Liver (tissue), 9 donors: ENCODE results near the gene LAMA5. TPM values are rescaled to one million over a fixed set of nuclear protein-coding genes. Genes with fewer than 3 reads are reported as not detected.

Experiments
- DNase-seq: peaks from one replicate; pipeline ENCODE4 v3.0.0-alpha.2; 2017; ENCODE audit warnings: low spot score
- H3K27ac ChIP-seq, 2 donors: one replicate each; pipeline ENCODE4 v1.7.0; 2013; ENCODE audit warnings: inconsistent platforms in 2 of 2, low read length in 2 of 2, control low read depth in 1 of 2, low read depth in 1 of 2, mild to moderate bottlenecking in 1 of 2
- H3K27me3 ChIP-seq, 4 donors: one replicate each; pipeline versions ENCODE4 v1.6.1 to v1.7.0; 2013; ENCODE audit warnings: low read length in 3 of 4, inconsistent platforms in 1 of 4, mild to moderate bottlenecking in 1 of 4, moderate library complexity in 1 of 4; ENCODE audit not compliant: control insufficient read depth in 4 of 4, insufficient read depth in 4 of 4
- H3K36me3 ChIP-seq, 4 donors: one replicate each; pipeline versions ENCODE4 v1.6.1 to v1.7.0; 2013; ENCODE audit warnings: low read length in 3 of 4, mild to moderate bottlenecking in 3 of 4, low read depth in 1 of 4, moderate library complexity in 1 of 4; ENCODE audit not compliant: control insufficient read depth in 4 of 4, insufficient read depth in 3 of 4
- H3K4me1 ChIP-seq, 4 donors: one replicate each; pipeline versions ENCODE4 v1.6.1 to v1.7.0; 2013; ENCODE audit warnings: low read length in 3 of 4, mild to moderate bottlenecking in 3 of 4, moderate library complexity in 1 of 4; ENCODE audit not compliant: control insufficient read depth in 4 of 4, insufficient read depth in 4 of 4
- H3K4me3 ChIP-seq, 3 donors: one replicate each; pipeline versions ENCODE4 v1.6.1 to v1.7.0; 2013; ENCODE audit warnings: low read length in 3 of 3, control low read depth in 1 of 3, low read depth in 1 of 3, mild to moderate bottlenecking in 1 of 3
- H3K9ac ChIP-seq, 2 donors: one replicate each; pipeline ENCODE4 v1.7.0; 2013; ENCODE audit warnings: low read length in 2 of 2, mild to moderate bottlenecking in 2 of 2, moderate library complexity in 2 of 2, control low read depth in 1 of 2, low read depth in 1 of 2
- H3K9me3 ChIP-seq, 4 donors: one replicate each; pipeline versions ENCODE4 v1.6.1 to v1.7.0; 2013; ENCODE audit warnings: low read length in 3 of 4; ENCODE audit not compliant: control insufficient read depth in 4 of 4
- ATF3 ChIP-seq: IDR thresholded peaks from 2 replicates; pipeline ENCODE4 v1.6.1; 2016; ENCODE audit warnings: antibody characterized with exemption
- CTCF ChIP-seq: fragments of 150-350 bp; IDR thresholded peaks from 2 replicates; pipeline ENCODE4 v1.5.1; 2017; ENCODE audit warnings: improper control_type of control experiment, low read depth, low read length; ENCODE audit not compliant: missing input control
- EGR1 ChIP-seq, 2 donors: IDR thresholded peaks; 2 replicates each; pipeline ENCODE4 v1.6.1; 2016 to 2018; ENCODE audit warnings: antibody characterized with exemption in 2 of 2, low read depth in 2 of 2
- FOXA1 ChIP-seq: IDR thresholded peaks from 2 replicates; pipeline ENCODE4 v1.6.1; 2016; ENCODE audit warnings: antibody characterized with exemption
- GABPA ChIP-seq, 2 donors: IDR thresholded peaks in 1 of 2; conservative IDR thresholded peaks in 1 of 2; 2 replicates each; pipeline ENCODE4 v1.6.1; 2016; ENCODE audit warnings: antibody characterized with exemption in 2 of 2, mild to moderate bottlenecking in 1 of 2, moderate library complexity in 1 of 2
- HNF4A ChIP-seq, 2 donors: conservative IDR thresholded peaks; 2 replicates each; pipeline ENCODE4 v1.6.1; 2016; ENCODE audit warnings: antibody characterized with exemption in 2 of 2, mild to moderate bottlenecking in 2 of 2
- HNF4G ChIP-seq: IDR thresholded peaks from 2 replicates; pipeline ENCODE4 v1.6.1; 2016; ENCODE audit warnings: antibody characterized with exemption
- JUND ChIP-seq, 2 donors: IDR thresholded peaks; 2 replicates each; pipeline ENCODE4 v1.6.1; 2016; ENCODE audit warnings: antibody characterized with exemption in 2 of 2
- MAX ChIP-seq: IDR thresholded peaks from 2 replicates; pipeline ENCODE4 v1.6.1; 2016; ENCODE audit warnings: antibody characterized with exemption
- NR2F2 ChIP-seq: IDR thresholded peaks from 2 replicates; pipeline ENCODE4 v1.6.1; 2016; ENCODE audit warnings: antibody characterized with exemption
- RAD21 ChIP-seq, 2 donors: IDR thresholded peaks; 2 replicates each; pipeline ENCODE4 v1.6.1; 2016; ENCODE audit warnings: antibody characterized with exemption in 2 of 2, mild to moderate bottlenecking in 2 of 2
- RXRA ChIP-seq, 2 donors: IDR thresholded peaks; 2 replicates each; pipeline ENCODE4 v1.6.1; 2017 to 2018; ENCODE audit warnings: antibody characterized with exemption in 2 of 2, mild to moderate bottlenecking in 1 of 2
- SP1 ChIP-seq: IDR thresholded peaks from 2 replicates; pipeline ENCODE4 v1.6.1; 2018; ENCODE audit warnings: antibody characterized with exemption, mild to moderate bottlenecking
- TAF1 ChIP-seq: conservative IDR thresholded peaks from 2 replicates; pipeline ENCODE4 v1.6.1; 2016; ENCODE audit warnings: antibody characterized with exemption, mild to moderate bottlenecking
- YY1 ChIP-seq: IDR thresholded peaks from 2 replicates; pipeline ENCODE4 v1.6.1; 2016; ENCODE audit warnings: antibody characterized with exemption, mild to moderate bottlenecking
- ZBTB33 ChIP-seq: IDR thresholded peaks from 2 replicates; pipeline ENCODE4 v1.6.1; 2016; ENCODE audit warnings: antibody characterized with exemption
- WGBS: extraction: QIAGEN DNeasy Blood & Tissue Kit; methylation state at CpG from one replicate; pipeline ENCODE4 v1.1.7; 2013; 5-methylcytosine and 5-hydroxymethylcytosine counted together
- polyA plus RNA-seq, 2 donors: library from polyadenylated mRNA; stranded (reverse) in 1 of 2; unstranded in 1 of 2; fragments of 200-250 nt in 1 of 2; fragments of >200 nt in 1 of 2; fragmentation: Nextera tagmentation in 1 of 2; extraction: Ambion mirVana in 1 of 2; gene quantifications; one replicate each; pipeline versions ENCODE4 v1.2.1 to v1.2.3, GENCODE V29; 2013 to 2015
- total RNA-seq, 2 donors: library from RNA; depleted of rRNA; stranded (reverse); fragments of >200 nt; gene quantifications; one replicate each; pipeline ENCODE4 v1.2.3, GENCODE V29; 2014
- donor health status: healthy.
- donor health status: healthy.
- donor health status: healthy.
- donor health status: healthy.
- donor health status: healthy.

Gene LAMA5
- total and polyA plus RNA-seq, 4 donors = 3.6 to 40.2 (median 13.7) TPM

GRCh38 chr20:62321975-62322374 lies 45.1 kb downstream of the LAMA5 start:
- no peak overlapping the region for H3K4me3 ChIP-seq
- TF ChIP-seq FOXA1 = no peak
- TF ChIP-seq RXRA (IDR thresholded peaks at IDR 0.05) = no peak
- no peak for TF ChIP-seq NR2F2
- no peak for TF ChIP-seq HNF4A (conservative IDR thresholded peaks at IDR 0.05)
- no peak for TF ChIP-seq ATF3
- H3K9ac ChIP-seq = no peak overlapping the region
- no peaks in the 10 kb centered on the region for H3K9me3 ChIP-seq
- 98% methylated on average over 16 of the region's 16 CpGs for WGBS
- H3K4me1 ChIP-seq = peaks cover 0 to 17% (median 4%) of the 10 kb centered on the region in 4 donors
- H3K36me3 ChIP-seq = peaks cover 0 to 33% (median 9%) of the 10 kb centered on the region in 4 donors
- no peak overlapping the region for H3K27ac ChIP-seq
- no peaks in the 10 kb centered on the region for H3K27me3 ChIP-seq
- no peak for DNase-seq

- 92% methylated on average over 7 of the region's 7 CpGs for WGBS
These were observed 45.6 kb downstream of the LAMA5 start for GRCh38 chr20:62321521-62321948.

GRCh38 chr20:62320581-62321354 lies 46.3 kb downstream of the LAMA5 start:
- no peak for DNase-seq
- Histone ChIP-seq H3K27me3 (no peaks in the 10 kb centered on the region), H3K27ac (no peak overlapping the region), H3K4me3 (no peak overlapping the region), H3K9ac (no peak overlapping the region), H3K9me3 (no peaks in the 10 kb centered on the region), H3K36me3 (peaks cover 6 to 36% (median 10%) of the 10 kb centered on the region in 4 donors), H3K4me1 (peaks cover 0 to 17% (median 4%) of the 10 kb centered on the region in 4 donors)
- TF ChIP-seq HNF4A (conservative IDR thresholded peaks at IDR 0.05) (peak; percentile 48 to 69), GABPA (IDR thresholded peaks at IDR 0.05 in 1 of 2, conservative IDR thresholded peaks at IDR 0.05 in 1 of 2) (no peak), MAX (no peak), RXRA (IDR thresholded peaks at IDR 0.05) (peak; percentile 92 to 99), CTCF (no peak), NR2F2 (peak; percentile 91), YY1 (no peak), HNF4G (peak; percentile 25), FOXA1 (no peak), ZBTB33 (no peak), EGR1 (IDR thresholded peaks at IDR 0.05; ENCODE audit: low read depth in 2 of 2) (no peak), TAF1 (no peak), SP1 (peak; percentile 67), JUND (IDR thresholded peaks at IDR 0.05) (no peak)
- WGBS = 61% methylated on average over 22 of the region's 22 CpGs

More at GRCh38 chr20:62321521-62321948, 45.6 kb downstream of the LAMA5 start:
- Histone ChIP-seq H3K27ac (no peak overlapping the region), H3K27me3 (no peaks in the 10 kb centered on the region), H3K36me3 (peaks cover under 1 to 33% (median 8%) of the 10 kb centered on the region in 4 donors), H3K9me3 (no peaks in the 10 kb centered on the region), H3K4me3 (no peak overlapping the region), H3K4me1 (peaks cover 0 to 17% (median 4%) of the 10 kb centered on the region in 4 donors), H3K9ac (no peak overlapping the region)
- no peak for TF ChIP-seq NR2F2
- no peak for TF ChIP-seq HNF4A (conservative IDR thresholded peaks at IDR 0.05)
- TF ChIP-seq RAD21 (IDR thresholded peaks at IDR 0.05) = no peak
- DNase-seq = no peak
